ENCODE measurements around the gene CHN2. TPM values are rescaled to one million over a fixed set of nuclear protein-coding genes. Genes with fewer than 3 reads are reported as not detected.

Gene CHN2
- total RNA-seq, 5 donors from 2014 or later (not counting 1 experiment from before 2014, with no cell fraction given) = 4.5 to 9.0 (median 6.6) TPM

- Mint-ChIP-seq H3K4me3 (no peak overlapping the region), H3K4me1 (no peaks in the 10 kb centered on the region), H3K9me3 (no peaks in the 10 kb centered on the region), H3K27ac (no peak overlapping the region), H3K27me3 (no peaks in the 10 kb centered on the region), H3K36me3 (no peaks in the 10 kb centered on the region)
- H3K9me3 ChIP-seq = no peaks in the 10 kb centered on the region
- ChIA-PET CTCF (interaction anchor here in 1 of 2 donors (0.6 kb wide), 1 partner anchor 31 kb away, joined by 3 read pairs; no protein-coding TSS in a partner anchor), POLR2A (no interaction called here)
- ATAC-seq (replicated peaks in 1 of 4) = no peak
- no peak overlapping the region for H3K27ac ChIP-seq (ENCODE audit: low read length)
- H3K4me3 ChIP-seq (ENCODE audit: control insufficient read depth in 1 of 2, extremely low read depth in 1 of 2, low read length in 1 of 2) = no peak overlapping the region
- DNase-seq = peak in 1 of 35 experiments; percentile 13
- H3K27me3 ChIP-seq (replicated peaks in 1 of 2; ENCODE audit: control insufficient read depth in 2 of 2, extremely low read depth in 1 of 2, insufficient read depth in 2 of 2, low read length in 1 of 2) = no peaks in the 10 kb centered on the region
- H3K36me3 ChIP-seq (ENCODE audit: control insufficient read depth in 2 of 2, extremely low read depth in 1 of 2, insufficient read depth in 1 of 2, low read length in 1 of 2) = no peaks in the 10 kb centered on the region
- WGBS (ENCODE audit: insufficient coverage) = 69% methylated on average over 7 of the region's 10 CpGs
- H3K4me1 ChIP-seq (ENCODE audit: control insufficient read depth in 1 of 2, extremely low read depth in 1 of 2, insufficient read depth in 2 of 2, low read length in 2 of 2) = no peaks in the 10 kb centered on the region
Observed at GRCh38 chr7:29319719-29320521, 125.3 kb downstream of the CHN2 start.

GRCh38 chr7:29320577-29320976, 126.0 kb downstream of the CHN2 start:
- CTCF ChIA-PET = interaction anchor here in 1 of 2 donors (0.6 kb wide), 1 partner anchor 31 kb away, joined by 3 read pairs; no protein-coding TSS in a partner anchor
- no peaks in the 10 kb centered on the region for H3K36me3 Mint-ChIP-seq
- no peaks in the 10 kb centered on the region for H3K9me3 ChIP-seq
- no peak overlapping the region for H3K4me3 ChIP-seq (ENCODE audit: control insufficient read depth in 1 of 2, extremely low read depth in 1 of 2, low read length in 1 of 2)
- POLR2A ChIA-PET = no interaction called here
- H3K4me1 Mint-ChIP-seq = no peaks in the 10 kb centered on the region
- H3K4me3 Mint-ChIP-seq = no peak overlapping the region
- no peaks in the 10 kb centered on the region for H3K27me3 Mint-ChIP-seq
- no peaks in the 10 kb centered on the region for H3K4me1 ChIP-seq (ENCODE audit: control insufficient read depth in 1 of 2, extremely low read depth in 1 of 2, insufficient read depth in 2 of 2, low read length in 2 of 2)
- ATAC-seq (replicated peaks in 1 of 4) (no peak), DNase-seq (no peak)
- H3K27me3 ChIP-seq (replicated peaks in 1 of 2; ENCODE audit: control insufficient read depth in 2 of 2, extremely low read depth in 1 of 2, insufficient read depth in 2 of 2, low read length in 1 of 2) = no peaks in the 10 kb centered on the region
- WGBS (ENCODE audit: insufficient coverage) = 80% methylated on average over 1 of the region's 2 CpGs
- no peaks in the 10 kb centered on the region for H3K36me3 ChIP-seq (ENCODE audit: control insufficient read depth in 2 of 2, extremely low read depth in 1 of 2, insufficient read depth in 1 of 2, low read length in 1 of 2)
- no peaks in the 10 kb centered on the region for H3K9me3 Mint-ChIP-seq
- H3K27ac ChIP-seq (ENCODE audit: low read length) = no peak overlapping the region
- no peak overlapping the region for H3K27ac Mint-ChIP-seq

- DNase-seq (no peak), ATAC-seq (replicated peaks in 1 of 4) (no peak)
- POLR2A ChIA-PET = no interaction called here
- H3K4me1 ChIP-seq (ENCODE audit: control insufficient read depth in 1 of 2, extremely low read depth in 1 of 2, insufficient read depth in 2 of 2, low read length in 2 of 2) = no peaks in the 10 kb centered on the region
- Mint-ChIP-seq H3K27ac (no peak overlapping the region), H3K36me3 (no peaks in the 10 kb centered on the region), H3K27me3 (no peaks in the 10 kb centered on the region), H3K4me1 (no peaks in the 10 kb centered on the region), H3K4me3 (no peak overlapping the region), H3K9me3 (peaks cover 0 to 3% (median 0%) of the 10 kb centered on the region in 3 donors)
- H3K4me3 ChIP-seq (ENCODE audit: control insufficient read depth in 1 of 2, extremely low read depth in 1 of 2, low read length in 1 of 2) = no peak overlapping the region
- H3K9me3 ChIP-seq = no peaks in the 10 kb centered on the region
- H3K36me3 ChIP-seq (ENCODE audit: control insufficient read depth in 2 of 2, extremely low read depth in 1 of 2, insufficient read depth in 1 of 2, low read length in 1 of 2) = no peaks in the 10 kb centered on the region
- no peaks in the 10 kb centered on the region for H3K27me3 ChIP-seq (replicated peaks in 1 of 2; ENCODE audit: control insufficient read depth in 2 of 2, extremely low read depth in 1 of 2, insufficient read depth in 2 of 2, low read length in 1 of 2)
- WGBS (ENCODE audit: insufficient coverage) = 76% methylated on average over 2 of the region's 3 CpGs
- no peak overlapping the region for H3K27ac ChIP-seq (ENCODE audit: low read length)
- CTCF ChIA-PET = interaction anchor here in 1 of 2 donors (0.6 kb wide), 1 partner anchor 199 kb away, joined by 3 read pairs; no protein-coding TSS in a partner anchor
Observed at GRCh38 chr7:29322023-29322712, 127.6 kb downstream of the CHN2 start.

- Histone ChIP-seq H3K4me3 (ENCODE audit: control insufficient read depth in 1 of 2, extremely low read depth in 1 of 2, low read length in 1 of 2) (no peak overlapping the region), H3K27me3 (replicated peaks in 1 of 2; ENCODE audit: control insufficient read depth in 2 of 2, extremely low read depth in 1 of 2, insufficient read depth in 2 of 2, low read length in 1 of 2) (no peaks in the 10 kb centered on the region), H3K27ac (ENCODE audit: low read length) (no peak overlapping the region), H3K4me1 (ENCODE audit: control insufficient read depth in 1 of 2, extremely low read depth in 1 of 2, insufficient read depth in 2 of 2, low read length in 2 of 2) (peaks cover 0 to 12% of the 10 kb centered on the region in 2 experiments), H3K9me3 (no peaks in the 10 kb centered on the region), H3K36me3 (ENCODE audit: control insufficient read depth in 2 of 2, extremely low read depth in 1 of 2, insufficient read depth in 1 of 2, low read length in 1 of 2) (no peaks in the 10 kb centered on the region)
- no peaks in the 10 kb centered on the region for H3K27me3 Mint-ChIP-seq
- peaks cover 11 to 14% (median 11%) of the 10 kb centered on the region in 3 donors for H3K4me1 Mint-ChIP-seq
- whole genome bisulfite sequencing (ENCODE audit: insufficient coverage) = 83% methylated on average over 1 of the region's 2 CpGs
- no peaks in the 10 kb centered on the region for H3K36me3 Mint-ChIP-seq
- no peak overlapping the region for H3K4me3 Mint-ChIP-seq
- H3K9me3 Mint-ChIP-seq = peaks cover 0 to 3% (median 0%) of the 10 kb centered on the region in 3 donors
- ChIA-PET POLR2A (no interaction called here), CTCF (no interaction called here)
- H3K27ac Mint-ChIP-seq = no peak overlapping the region
- DNase-seq (no peak), ATAC-seq (replicated peaks in 1 of 4) (no peak)
Observed at GRCh38 chr7:29325476-29325875, 130.9 kb downstream of the CHN2 start.

- Mint-ChIP-seq H3K9me3 (peaks cover 0 to 3% (median 0%) of the 10 kb centered on the region in 3 donors), H3K27me3 (no peaks in the 10 kb centered on the region), H3K4me3 (no peak overlapping the region), H3K4me1 (peaks cover 11 to 22% (median 11%) of the 10 kb centered on the region in 3 donors), H3K36me3 (no peaks in the 10 kb centered on the region), H3K27ac (no peak overlapping the region)
- CTCF ChIA-PET = interaction anchor here in 1 of 2 donors (1.0 kb wide), 1 partner anchor 43 kb away, joined by 3 read pairs; no protein-coding TSS in a partner anchor
- H3K27me3 ChIP-seq (replicated peaks in 1 of 2; ENCODE audit: control insufficient read depth in 2 of 2, extremely low read depth in 1 of 2, insufficient read depth in 2 of 2, low read length in 1 of 2) = no peaks in the 10 kb centered on the region
- H3K4me1 ChIP-seq (ENCODE audit: control insufficient read depth in 1 of 2, extremely low read depth in 1 of 2, insufficient read depth in 2 of 2, low read length in 2 of 2) = peaks cover 0 to 15% of the 10 kb centered on the region in 2 experiments
- no peak overlapping the region for H3K27ac ChIP-seq (ENCODE audit: low read length)
- ATAC-seq (replicated peaks in 1 of 4) (no peak), DNase-seq (no peak)
- POLR2A ChIA-PET = no interaction called here
- no peak overlapping the region for H3K4me3 ChIP-seq (ENCODE audit: control insufficient read depth in 1 of 2, extremely low read depth in 1 of 2, low read length in 1 of 2)
- no peaks in the 10 kb centered on the region for H3K9me3 ChIP-seq
- no CpG with 5 or more reads among the region's 1 CpG for WGBS (ENCODE audit: insufficient coverage)
- no peaks in the 10 kb centered on the region for H3K36me3 ChIP-seq (ENCODE audit: control insufficient read depth in 2 of 2, extremely low read depth in 1 of 2, insufficient read depth in 1 of 2, low read length in 1 of 2)
Observed at GRCh38 chr7:29326864-29327263, 132.3 kb downstream of the CHN2 start.

DNA sequence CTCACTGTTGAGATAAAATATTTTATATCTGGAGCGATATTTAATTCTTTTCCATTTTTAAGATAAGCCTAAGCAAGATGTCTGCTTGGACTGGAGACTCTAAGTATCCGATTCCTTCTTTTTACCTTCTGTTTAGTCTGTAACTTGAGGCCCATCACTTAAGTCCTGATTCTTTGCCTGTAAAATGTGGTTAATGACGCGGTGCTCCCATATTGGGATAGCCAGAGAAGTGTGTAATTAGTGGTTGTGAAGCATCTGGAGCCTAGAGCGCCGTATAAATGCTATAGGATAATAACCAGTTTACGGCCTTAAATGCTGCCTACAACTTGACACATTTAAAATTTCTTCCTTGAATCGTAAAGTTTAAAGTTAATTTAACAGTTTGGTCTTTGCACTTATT, 132.9 kb downstream of the CHN2 start:
- peaks cover 11 to 22% (median 11%) of the 10 kb centered on the region in 3 donors for H3K4me1 Mint-ChIP-seq
- Histone ChIP-seq H3K9me3 (no peaks in the 10 kb centered on the region), H3K27ac (ENCODE audit: low read length) (no peak overlapping the region), H3K36me3 (ENCODE audit: control insufficient read depth in 2 of 2, extremely low read depth in 1 of 2, insufficient read depth in 1 of 2, low read length in 1 of 2) (no peaks in the 10 kb centered on the region), H3K4me3 (ENCODE audit: control insufficient read depth in 1 of 2, extremely low read depth in 1 of 2, low read length in 1 of 2) (no peak overlapping the region), H3K27me3 (replicated peaks in 1 of 2; ENCODE audit: control insufficient read depth in 2 of 2, extremely low read depth in 1 of 2, insufficient read depth in 2 of 2, low read length in 1 of 2) (no peaks in the 10 kb centered on the region), H3K4me1 (ENCODE audit: control insufficient read depth in 1 of 2, extremely low read depth in 1 of 2, insufficient read depth in 2 of 2, low read length in 2 of 2) (peaks cover 0 to 15% of the 10 kb centered on the region in 2 experiments)
- ATAC-seq (replicated peaks in 1 of 4) = no peak
- ChIA-PET POLR2A (no interaction called here), CTCF (no interaction called here)
- H3K4me3 Mint-ChIP-seq = no peak overlapping the region
- peaks cover 0 to 3% (median 0%) of the 10 kb centered on the region in 3 donors for H3K9me3 Mint-ChIP-seq
- no peak for DNase-seq
- no peak overlapping the region for H3K27ac Mint-ChIP-seq
- WGBS (ENCODE audit: insufficient coverage) = 92% methylated on average over 3 of the region's 8 CpGs
- H3K36me3 Mint-ChIP-seq = no peaks in the 10 kb centered on the region
- H3K27me3 Mint-ChIP-seq = no peaks in the 10 kb centered on the region

Measured in T-cell (primary cell).